GM18861 (cell line): ENCODE measurements around the gene DEPDC1.
A peak's percentile ranks its signal among the peaks of the same experiment; 100 is the strongest.
"Not testable (repeated sequence)": the region's sequence is repeated elsewhere in the genome, so short reads cannot be mapped to it uniquely, and the experiment has no call there.

ENCODE experiments used
- ATAC-seq: cut with Tn5 transposase; IDR thresholded peaks from one replicate; pipeline ENCODE4 v1.9.1; 2021; ENCODE audit not compliant: unreplicated experiment

The DEPDC1 gene

GRCh38 chr1:68496680-68497357 is at the start of gene DEPDC1:
TSS of gene DEPDC1 (minus strand) at chr1:68497082. CDS start at chr1:68496999, 83 bp downstream.
- ATAC-seq, result peak; percentile 94

- ATAC-seq, result no peak
These were observed 47.8 kb upstream of the DEPDC1 start for GRCh38 chr1:68544651-68545050.

- no peak for ATAC-seq
These were observed 45.7 kb upstream of the DEPDC1 start for GRCh38 chr1:68542586-68542985.

- no peak for ATAC-seq
These were observed 42.1 kb upstream of the DEPDC1 start for GRCh38 chr1:68538941-68539340.

GRCh38 chr1:68528243-68528642 is 31.4 kb upstream of the DEPDC1 start:
- no peak for ATAC-seq

- no peak for ATAC-seq
These were observed 28.9 kb upstream of the DEPDC1 start for GRCh38 chr1:68525781-68526180.

- ATAC-seq, result no peak
These were observed 24.4 kb upstream of the DEPDC1 start for GRCh38 chr1:68521286-68521685.

- ATAC-seq, result no peak
These were observed 19.2 kb upstream of the DEPDC1 start for GRCh38 chr1:68516066-68516465.

- no peak for ATAC-seq
These were observed 14.4 kb upstream of the DEPDC1 start for GRCh38 chr1:68511254-68511653.

- ATAC-seq, result no peak
These were observed 9.5 kb upstream of the DEPDC1 start for GRCh38 chr1:68506386-68506785.

GRCh38 chr1:68503085-68503484 is 6.2 kb upstream of the DEPDC1 start:
- ATAC-seq, result no peak

- ATAC-seq, result no peak
These were observed 446 bp upstream of the DEPDC1 start for GRCh38 chr1:68497358-68497698.

- ATAC-seq, result no peak
These were observed 758 bp downstream of the DEPDC1 start for GRCh38 chr1:68495968-68496679.

GRCh38 chr1:68495532-68495931 is 1.4 kb downstream of the DEPDC1 start:
- no peak for ATAC-seq

GRCh38 chr1:68493193-68493592 is 3.7 kb downstream of the DEPDC1 start:
- no peak for ATAC-seq

- ATAC-seq, result not testable (repeated sequence)
These were observed 4.6 kb downstream of the DEPDC1 start for GRCh38 chr1:68492255-68492654.

- no peak for ATAC-seq
These were observed 6.7 kb downstream of the DEPDC1 start for GRCh38 chr1:68490046-68490651.

- no peak for ATAC-seq
These were observed 11.4 kb downstream of the DEPDC1 start for GRCh38 chr1:68485431-68486022.

- no peak for ATAC-seq
These were observed 12.3 kb downstream of the DEPDC1 start for GRCh38 chr1:68484618-68485017.

- no peak for ATAC-seq
These were observed 15.8 kb downstream of the DEPDC1 start for GRCh38 chr1:68481041-68481440.

GRCh38 chr1:68479501-68479900 is 17.4 kb downstream of the DEPDC1 start:
- no peak for ATAC-seq

- no peak for ATAC-seq
These were observed 18.2 kb downstream of the DEPDC1 start for GRCh38 chr1:68478662-68479061.
